Ovary (tissue), 9 donors: ENCODE data around the gene ARL6IP4. TPM values are rescaled to one million over a fixed set of nuclear protein-coding genes. Genes with fewer than 3 reads are reported as not detected.
A peak's percentile ranks its signal among the peaks of the same experiment; 100 is the strongest.

Experiments
- DNase-seq, 5 donors: peaks; one replicate each; pipeline ENCODE4 v3.0.0-alpha.2; 2019 to 2020
- H3K27ac ChIP-seq, 2 donors: fragments of 200-600 bp; one replicate each; pipeline versions ENCODE4 v1.5.1 to v1.8.0; 2019 to 2022
- H3K27me3 ChIP-seq: fragments of 200-600 bp; one replicate; pipeline ENCODE4 v1.8.0; 2022
- H3K36me3 ChIP-seq: fragments of 200-600 bp; sonication (generic); one replicate; pipeline ENCODE4 v1.5.1; 2019
- H3K4me1 ChIP-seq: one replicate; pipeline ENCODE4 v1.8.1; 2013; ENCODE audit warnings: mild to moderate bottlenecking, moderate library complexity; ENCODE audit not compliant: insufficient read depth
- H3K4me3 ChIP-seq: fragments of 200-600 bp; sonication (generic); one replicate; pipeline ENCODE4 v1.5.1; 2017
- H3K9me3 ChIP-seq, 2 donors: fragments of 200-600 bp in 1 of 2; sonication (generic) in 1 of 2; one replicate each; pipeline versions ENCODE4 v1.5.1 to v1.8.1; 2013 to 2019; ENCODE audit warnings: mild to moderate bottlenecking in 1 of 2, moderate library complexity in 1 of 2
- CTCF ChIP-seq, 3 donors: fragments of 450-650 bp in 2 of 3; fragments of 200-600 bp in 1 of 3; IDR thresholded peaks; one replicate each; pipeline versions ENCODE4 v1.5.1 to v1.8.0; 2016 to 2022; ENCODE audit warnings: antibody characterized with exemption in 3 of 3, mild to moderate bottlenecking in 1 of 3
- EP300 ChIP-seq: sonication (generic); formaldehyde crosslinking; IDR thresholded peaks from one replicate; pipeline ENCODE4 v1.6.1; 2017; ENCODE audit warnings: antibody characterized with exemption
- POLR2A ChIP-seq: fragments of 450-650 bp; IDR thresholded peaks from one replicate; pipeline ENCODE4 v1.6.1; 2017; ENCODE audit warnings: antibody characterized with exemption, mild to moderate bottlenecking, moderate library complexity
- WGBS, 3 donors: extraction: QIAGEN DNeasy Blood & Tissue Kit in 1 of 3; methylation state at CpG; one replicate each; pipeline versions ENCODE4 v1.1.5 to v1.1.7; 2013 to 2017; 5-methylcytosine and 5-hydroxymethylcytosine counted together
- intact Hi-C, 4 donors: fragments of 100-400 bp; cut with DNase I; formaldehyde crosslinking; loops; one replicate each; pipeline versions ENCODE4 v1.11.0 to v1.15.1; 2022 to 2023
- polyA plus RNA-seq, 2 donors: library from polyadenylated mRNA; stranded (reverse); fragments of 200-250 nt in 1 of 2; fragments of 350-450 nt in 1 of 2; fragmentation: Illumina TruSeq in 1 of 2; extraction: RNeasy Lipid Tissue Mini Kit (QIAGEN cat#74804) in 1 of 2; gene quantifications; one replicate each; pipeline ENCODE4 v1.2.3, GENCODE V29; 2013 to 2014
- total RNA-seq, 7 donors: library from RNA; depleted of rRNA in 2 of 7; stranded (reverse); fragments of >200 nt in 2 of 7; fragmentation: NEBNext Ultra II Directional in 3 of 7; extraction: Animal tissue kit (Norgen Biotek cat#: 25700) in 3 of 7; gene quantifications; one replicate each; pipeline versions ENCODE4 v1.1.0 to v1.2.4, GENCODE V29; 2016 to 2023
- donor health status: DM: no; HTN: no; CAD: no; lungs with moderate emphysema.
- donor health status: DM: no; HTN: no; CAD: no.
- donor health status: Bipolar disorder and iron deficiency.
- donor health status: DM: yes; HTN: yes; CAD: no.
- donor health status: DM: no; HTN: no; CAD: no.
- donor health status: DM: yes; HTN: yes; CAD: no.

The ARL6IP4 gene
- total and polyA plus RNA-seq, 9 donors: 65.4 to 313 (median 192) TPM

- no peak for DNase-seq
- Histone ChIP-seq H3K4me3 (no peak overlapping the region), H3K4me1 (peaks cover 15% of the 10 kb centered on the region), H3K27ac (no peak overlapping the region), H3K36me3 (no peaks in the 10 kb centered on the region), H3K9me3 (no peaks in the 10 kb centered on the region), H3K27me3 (no peaks in the 10 kb centered on the region)
- WGBS, 3 donors: 92 to 96% (median 95%) methylated on average over 8 of the region's 8 CpGs
- TF ChIP-seq CTCF (IDR thresholded peaks at IDR 0.05): no peak
- no peak for TF ChIP-seq POLR2A
- no peak for TF ChIP-seq EP300
- intact Hi-C loops: no loop called here
Measured at GRCh38 chr12:122960193-122960569, 20.3 kb upstream of the ARL6IP4 start.

- no peak for TF ChIP-seq CTCF (IDR thresholded peaks at IDR 0.05)
- TF ChIP-seq EP300: no peak
- TF ChIP-seq POLR2A: no peak
- H3K27me3 ChIP-seq: no peaks in the 10 kb centered on the region
- intact Hi-C loops: no loop called here
- H3K4me3 ChIP-seq: no peak overlapping the region
- no peak for DNase-seq
- 69 to 80% (median 75%) methylated on average over 10 of the region's 10 CpGs for WGBS, 3 donors
- peaks cover 22% of the 10 kb centered on the region for H3K4me1 ChIP-seq
- no peaks in the 10 kb centered on the region for H3K36me3 ChIP-seq
- no peak overlapping the region for H3K27ac ChIP-seq
- no peaks in the 10 kb centered on the region for H3K9me3 ChIP-seq
Measured at GRCh38 chr12:122961531-122962329, 18.8 kb upstream of the ARL6IP4 start.

GRCh38 chr12:122963941-122964265, 16.6 kb upstream of the ARL6IP4 start:
- WGBS, 3 donors: 1 to 7% (median 6%) methylated on average over 7 to 8 of the region's 8 CpGs

GRCh38 chr12:122964439-122965257, 15.8 kb upstream of the ARL6IP4 start:
- TF ChIP-seq EP300: no peak
- TF ChIP-seq CTCF (IDR thresholded peaks at IDR 0.05): no peak
- TF ChIP-seq POLR2A: no peak
- H3K36me3 ChIP-seq: no peaks in the 10 kb centered on the region
- no peak for DNase-seq
- no peaks in the 10 kb centered on the region for H3K9me3 ChIP-seq
- no peak overlapping the region for H3K4me3 ChIP-seq
- H3K27ac ChIP-seq: no peak overlapping the region
- peaks cover 22% of the 10 kb centered on the region for H3K4me1 ChIP-seq
- intact Hi-C loops: no loop called here
- WGBS, 3 donors: 74 to 83% (median 75%) methylated on average over 19 of the region's 19 CpGs
- H3K27me3 ChIP-seq: no peaks in the 10 kb centered on the region

More at GRCh38 chr12:122963941-122964265, 16.6 kb upstream of the ARL6IP4 start:
- no peaks in the 10 kb centered on the region for H3K27me3 ChIP-seq
- no peak overlapping the region for H3K27ac ChIP-seq
- H3K9me3 ChIP-seq: no peaks in the 10 kb centered on the region
- H3K4me1 ChIP-seq: peaks cover 22% of the 10 kb centered on the region
- peak; percentile 64 to 82 (median 76) for DNase-seq
- no peak for TF ChIP-seq CTCF (IDR thresholded peaks at IDR 0.05)
- TF ChIP-seq POLR2A: no peak
- TF ChIP-seq EP300: no peak
- intact Hi-C loops: no loop called here
- no peaks in the 10 kb centered on the region for H3K36me3 ChIP-seq
- no peak overlapping the region for H3K4me3 ChIP-seq
